AML-193 (cell line): Measurements from ENCODE around the gene TSPAN3.

Experiments used
- DNase-seq, 2 experiments: peaks; one replicate each; lab custom pipeline; 2025; lab: John Stamatoyannopoulos, UW

Gene TSPAN3

DNA sequence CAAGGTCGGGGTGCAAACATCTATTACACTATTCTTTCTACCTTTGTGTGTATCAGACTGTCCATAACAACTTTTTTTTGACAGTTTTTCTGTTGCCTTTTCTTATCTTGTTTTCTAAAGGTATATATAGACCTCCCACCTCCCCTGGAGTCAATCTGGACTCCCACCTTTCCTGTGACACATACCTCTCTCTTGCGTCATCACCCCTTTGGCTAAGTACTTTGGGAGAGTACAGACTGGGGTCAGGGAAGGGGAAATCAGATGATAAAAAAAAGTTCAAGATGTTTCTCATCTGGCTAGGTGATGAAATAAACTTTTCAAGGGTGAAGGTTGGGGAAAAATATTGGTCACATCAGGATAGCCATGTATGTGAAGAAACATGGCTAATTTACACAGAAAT, 17.2 kb downstream of the TSPAN3 start:
- no peak for DNase-seq

GRCh38 chr15:77052556-77052955, 18.4 kb downstream of the TSPAN3 start:
- DNase-seq: no peak

- DNase-seq: no peak
These were observed 22.6 kb downstream of the TSPAN3 start for GRCh38 chr15:77048135-77048876.

- no peak for DNase-seq
These were observed 24.1 kb downstream of the TSPAN3 start for GRCh38 chr15:77046704-77047412.

GRCh38 chr15:77045985-77046384, 24.9 kb downstream of the TSPAN3 start:
- DNase-seq: no peak

- DNase-seq: no peak
These were observed 26.5 kb downstream of the TSPAN3 start for GRCh38 chr15:77044228-77045042.

DNA sequence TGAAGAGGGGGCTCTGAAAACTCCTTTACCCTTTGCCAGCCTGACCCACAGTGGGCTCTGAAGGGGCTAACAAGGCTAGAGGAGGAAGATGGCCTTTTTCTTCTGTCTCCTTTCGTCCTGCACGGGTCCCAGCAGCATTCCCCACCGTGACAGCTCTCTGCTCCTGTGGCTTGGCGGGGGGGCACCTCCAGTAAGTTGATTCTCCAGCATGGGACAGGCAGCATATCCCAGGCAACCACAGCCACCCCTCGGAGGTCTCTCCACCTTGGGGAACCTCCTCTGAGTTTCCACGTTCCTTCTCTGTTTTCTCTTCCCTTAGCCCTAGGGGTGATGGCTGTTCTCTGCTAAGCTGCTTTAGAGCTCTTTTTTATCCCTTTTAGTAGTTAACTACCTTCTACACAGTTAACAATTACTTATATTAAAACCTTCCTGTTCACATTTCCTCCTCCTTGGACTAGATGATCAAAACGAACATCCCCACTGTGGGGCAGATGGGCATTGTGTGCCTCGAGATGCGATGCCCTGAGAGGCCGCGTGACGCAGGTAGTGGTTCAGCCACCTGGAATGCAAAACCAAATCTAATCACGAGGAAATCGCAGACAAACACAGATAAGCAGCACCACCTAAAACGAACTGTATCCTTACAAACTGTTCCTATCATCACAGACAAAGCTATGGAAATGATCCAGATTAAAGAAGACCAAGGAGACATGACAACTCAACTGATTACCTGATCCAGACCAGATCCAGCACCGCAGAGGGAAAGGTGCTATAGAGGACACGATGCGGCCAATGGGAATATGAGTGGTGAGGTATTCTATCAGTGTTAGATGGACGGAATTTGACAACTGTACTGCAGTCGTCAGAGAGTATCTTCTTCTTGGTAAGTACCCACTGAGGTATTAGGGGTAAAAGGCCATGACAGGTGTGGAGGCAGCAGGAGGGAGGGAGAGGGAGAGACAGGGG, 27.7 kb downstream of the TSPAN3 start:
- DNase-seq: no peak

GRCh38 chr15:77042245-77042919, 28.5 kb downstream of the TSPAN3 start:
- no peak for DNase-seq

DNA sequence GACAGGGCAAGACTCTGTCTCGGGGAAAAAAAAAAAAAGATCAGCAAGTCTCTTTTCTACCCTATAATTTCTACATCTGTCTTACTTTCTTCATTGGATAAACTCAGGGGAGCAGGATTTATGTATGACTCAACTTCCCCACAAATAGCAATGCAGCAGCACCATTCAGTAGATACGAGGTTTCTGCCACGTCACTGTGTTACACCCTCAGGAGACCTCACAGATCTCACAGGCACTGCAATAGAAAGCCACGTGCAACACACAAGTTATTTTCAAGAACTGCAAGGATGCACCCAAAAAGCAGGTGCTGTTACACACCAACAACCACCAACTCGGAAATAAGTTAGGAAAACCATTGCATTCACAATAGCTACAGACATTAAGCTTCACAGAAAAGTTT, 30.2 kb downstream of the TSPAN3 start:
- DNase-seq: no peak

GRCh38 chr15:77039848-77040247, 31.1 kb downstream of the TSPAN3 start:
- DNase-seq: no peak

- no peak for DNase-seq
These were observed 31.7 kb downstream of the TSPAN3 start for GRCh38 chr15:77039217-77039533.

GRCh38 chr15:77038312-77039216, 32.3 kb downstream of the TSPAN3 start:
- no peak for DNase-seq

DNA sequence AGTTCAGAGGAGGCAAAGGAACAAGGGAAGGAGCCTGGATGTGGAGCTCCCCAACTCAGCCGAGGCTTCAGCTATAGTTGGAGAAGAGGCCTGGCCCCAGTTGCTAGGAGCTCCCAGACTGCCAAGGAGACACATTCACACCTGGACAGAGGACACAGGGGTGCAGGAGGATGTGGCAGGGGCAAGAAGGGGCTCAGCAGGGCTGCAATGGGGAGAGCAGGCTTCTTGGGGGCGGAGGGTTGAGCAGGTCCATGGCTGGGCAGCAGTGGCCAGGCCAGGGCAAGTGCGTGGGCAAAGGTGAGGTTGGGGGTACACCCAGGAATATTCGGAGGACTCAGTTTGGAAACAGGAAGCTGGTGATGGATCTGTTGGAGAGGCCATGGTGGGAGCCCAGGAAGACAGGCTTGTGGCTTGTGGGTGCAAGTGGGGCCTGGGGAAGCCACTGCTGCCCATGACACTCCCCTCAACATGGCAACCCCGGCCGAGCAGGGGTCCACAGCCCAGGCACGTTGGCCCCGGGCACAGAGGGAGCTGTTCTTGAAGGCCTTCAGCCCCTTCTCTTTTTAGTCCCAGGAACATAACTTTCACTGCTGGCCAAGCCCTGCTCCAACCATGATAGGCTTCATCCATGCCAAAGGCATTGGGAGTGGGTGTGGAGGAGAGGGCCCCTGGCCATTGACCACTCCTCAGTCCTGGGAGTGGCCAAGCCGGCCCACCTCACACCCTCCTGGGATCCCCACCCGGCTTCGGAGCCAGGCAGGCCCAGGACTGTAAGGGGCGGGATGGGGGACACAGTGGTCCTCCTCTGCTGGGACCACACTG, 33.3 kb downstream of the TSPAN3 start:
- no peak for DNase-seq

DNA sequence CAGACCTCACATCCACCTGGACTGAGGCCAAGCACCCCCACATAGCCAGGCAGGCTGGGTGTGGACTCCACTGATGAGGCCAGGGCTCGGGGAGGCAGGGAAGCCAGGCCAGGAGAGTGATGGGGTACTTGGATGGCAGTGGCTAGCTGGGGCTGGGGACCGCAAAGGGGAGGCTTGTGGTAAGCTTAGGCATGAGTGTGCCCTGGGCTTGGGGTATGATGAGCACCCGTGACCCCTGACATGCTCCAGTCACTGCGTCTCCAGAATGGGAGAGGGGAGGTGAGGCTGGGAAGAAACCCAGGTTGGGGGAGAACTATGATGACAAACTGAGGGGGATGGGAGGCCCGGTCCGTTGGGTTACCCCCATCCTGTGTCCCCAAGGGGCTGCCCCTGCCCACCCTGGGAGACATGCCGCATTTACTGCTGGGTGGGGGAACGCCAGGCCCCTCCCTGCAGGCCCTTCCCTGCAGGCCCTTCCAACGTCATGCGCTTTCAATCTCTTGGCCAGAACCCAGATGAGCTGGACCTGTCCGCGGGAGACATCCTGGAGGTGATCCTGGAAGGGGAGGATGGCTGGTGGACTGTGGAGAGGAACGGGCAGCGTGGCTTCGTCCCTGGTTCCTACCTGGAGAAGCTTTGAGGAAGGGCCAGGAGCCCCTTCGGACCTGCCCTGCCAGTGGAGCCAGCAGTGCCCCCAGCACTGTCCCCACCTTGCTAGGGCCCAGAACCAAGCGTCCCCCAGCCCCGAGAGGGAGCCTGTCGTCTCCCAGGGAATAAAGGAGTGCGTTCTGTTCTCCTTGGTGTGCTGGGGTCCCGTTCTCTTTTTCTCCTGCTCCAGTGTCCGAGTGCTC, 34.1 kb downstream of the TSPAN3 start:
- no peak for DNase-seq

GRCh38 chr15:77035999-77036471, 34.9 kb downstream of the TSPAN3 start:
- DNase-seq: no peak

GRCh38 chr15:77035584-77035983, 35.3 kb downstream of the TSPAN3 start:
- DNase-seq: no peak

DNA sequence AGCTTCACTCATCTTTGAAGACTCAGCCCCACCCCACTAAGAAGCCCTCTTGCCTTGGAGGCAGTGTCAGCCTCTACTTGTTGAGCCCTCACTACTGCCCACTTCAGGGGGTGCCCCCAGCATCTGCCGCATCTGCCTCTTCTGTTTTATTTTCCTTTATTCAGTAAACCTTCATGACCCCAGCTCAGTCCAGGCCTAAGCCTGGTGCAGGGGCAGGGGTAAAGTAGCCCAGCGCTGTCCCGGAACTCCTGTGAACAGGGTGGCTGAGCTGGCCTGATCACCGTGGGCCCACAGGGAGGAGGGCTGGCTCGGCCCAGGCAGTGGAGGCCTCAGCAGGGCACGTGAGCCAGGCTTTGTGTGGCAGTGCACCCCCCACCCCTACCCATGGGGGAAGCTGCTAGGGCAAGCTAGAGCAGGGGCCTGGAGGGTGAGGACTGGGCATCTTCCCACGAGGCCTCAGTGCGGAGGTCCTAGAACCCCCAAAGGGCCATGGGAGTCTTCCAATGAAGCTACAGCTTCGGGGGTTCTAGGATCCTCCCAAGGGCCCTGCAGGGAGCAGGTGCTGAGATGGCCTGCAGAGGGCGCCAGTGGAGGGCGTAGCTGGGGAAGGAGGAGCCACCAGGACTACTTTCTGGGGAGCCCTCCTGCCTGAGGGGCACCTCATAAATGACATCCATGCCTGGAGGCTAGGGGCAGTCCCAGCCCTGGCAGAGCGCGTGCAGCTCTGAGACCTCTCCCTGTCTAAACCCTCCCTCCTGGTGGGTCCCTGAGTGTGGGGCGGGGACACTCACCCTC, 36.0 kb downstream of the TSPAN3 start:
- no peak for DNase-seq
